H1 (cell line): ENCODE results near the gene TAF6. TPM values are rescaled to one million over a fixed set of nuclear protein-coding genes. Genes with fewer than 3 reads are reported as not detected.

ENCODE experiments used
- ASH2L ChIP-seq: fragments of 200-600, 300-600 bp; sonication (generic); IDR thresholded peaks from one replicate; pipeline ENCODE4 v1.7.1; 2017; ENCODE audit warnings: low read length
- ATF2 ChIP-seq: IDR thresholded peaks from 2 replicates; pipeline ENCODE4 v1.6.1; 2012; ENCODE audit warnings: low read length, inconsistent platforms
- BCL11A ChIP-seq, 2 experiments: IDR thresholded peaks; one replicate each; pipeline ENCODE4 v1.6.1; 2011; ENCODE audit warnings: low read depth in 2 of 2, low read length in 2 of 2, mild to moderate bottlenecking in 2 of 2
- BRCA1 ChIP-seq: IDR thresholded peaks from 2 replicates; pipeline ENCODE4 v1.6.1; 2012; ENCODE audit warnings: low read depth, low read length, improper control_type of control experiment
- CHD7 ChIP-seq: fragments of 300-600 bp; sonication (generic); IDR thresholded peaks from 2 replicates; pipeline ENCODE4 v1.7.1; 2012; ENCODE audit warnings: low read length, moderate library complexity, mild to moderate bottlenecking, inconsistent platforms; ENCODE audit not compliant: insufficient replicate concordance
- HDAC2 ChIP-seq, 2 experiments: fragments of 300-600 bp in 1 of 2; sonication (generic) in 1 of 2; IDR thresholded peaks; 2 replicates each; pipeline ENCODE4 v1.6.1; 2011 to 2012; ENCODE audit warnings: low read depth in 2 of 2, low read length in 2 of 2, mild to moderate bottlenecking in 2 of 2, moderate library complexity in 2 of 2, borderline replicate concordance in 1 of 2, inconsistent platforms in 1 of 2
- MAFK ChIP-seq: IDR thresholded peaks from 2 replicates; pipeline ENCODE4 v1.6.1; 2012; ENCODE audit warnings: low read depth, mild to moderate bottlenecking, improper control_type of control experiment, low read length
- TCF12 ChIP-seq: IDR thresholded peaks from 2 replicates; pipeline ENCODE4 v1.6.1; 2011; ENCODE audit warnings: low read depth, mild to moderate bottlenecking, low read length
- ZNF274 ChIP-seq: IDR thresholded peaks from 2 replicates; pipeline ENCODE4 v1.7.0; 2012; ENCODE audit warnings: low read length, borderline replicate concordance; ENCODE audit errors: extremely low read depth
- polyA plus RNA-seq, 7 experiments: library from polyadenylated mRNA; depleted of rRNA in 3 of 7; stranded (reverse) in 5 of 7; unstranded in 2 of 7; fragments of >200 nt in 5 of 7; fragments of 200-250 nt in 2 of 7; gene quantifications; 1 replicate in 5 of 7; 2 replicates in 1 of 7; 4 replicates in 1 of 7; pipeline versions ENCODE4 v1.2.1 to v1.2.3, GENCODE V29; 2011 to 2013; ENCODE audit warnings: missing spikeins in 2 of 7, mixed read lengths in 2 of 7
- total RNA-seq: library from RNA; stranded (reverse); fragmentation: NEBNext Ultra II Directional; extraction: Animal tissue kit (Norgen Biotek cat#: 25700); gene quantifications from 2 replicates; pipeline ENCODE4 v1.2.1, GENCODE V29; 2021

TAF6 gene
- total and polyA plus RNA-seq, 2 of the 8 experiments (the other 6 are each of a cell fraction or from before 2014, with no cell fraction given), result 66.7 to 101 TPM

- TF ChIP-seq CHD7, result no peak
- TF ChIP-seq BRCA1, result no peak
- no peak for TF ChIP-seq ATF2
- TF ChIP-seq ZNF274, result no peak
- no peak for TF ChIP-seq MAFK
- no peak for TF ChIP-seq TCF12
- TF ChIP-seq BCL11A (IDR thresholded peaks at IDR 0.05; ENCODE audit: low read depth in 2 of 2, low read length in 2 of 2), result no peak
- no peak for TF ChIP-seq HDAC2 (IDR thresholded peaks at IDR 0.05; ENCODE audit: borderline replicate concordance in 1 of 2, low read depth in 2 of 2, low read length in 2 of 2)
- TF ChIP-seq ASH2L, result no peak
These were observed 11.3 kb downstream of the TAF6 start (continued) for GRCh38 chr7:100107890-100108289.
